ENCODE data around the gene NT5DC3. TPM values are rescaled to one million over a fixed set of nuclear protein-coding genes. Genes with fewer than 3 reads are reported as not detected.

The NT5DC3 gene
- total RNA-seq, 1 donor from 2014 or later, result 13.2 TPM

GRCh38 chr12:103755425-103755824 lies 85.6 kb downstream of the NT5DC3 start:
- Mint-ChIP-seq H3K27me3 (ENCODE audit: insufficient read depth) (peaks cover 2% of the 10 kb centered on the region), H3K4me3 (no peak overlapping the region), H3K36me3 (ENCODE audit: low read depth) (no peaks in the 10 kb centered on the region), H3K27ac (no peak overlapping the region), H3K4me1 (ENCODE audit: low read depth) (no peaks in the 10 kb centered on the region), H3K9me3 (no peaks in the 10 kb centered on the region)
- DNase-seq (ENCODE audit: low spot score), result no peak
- intact Hi-C loops (cut with micrococcal nuclease), result no loop called here

- Mint-ChIP-seq H3K4me1 (ENCODE audit: low read depth) (no peaks in the 10 kb centered on the region), H3K4me3 (no peak overlapping the region), H3K27me3 (ENCODE audit: insufficient read depth) (peaks cover 4% of the 10 kb centered on the region), H3K36me3 (ENCODE audit: low read depth) (no peaks in the 10 kb centered on the region), H3K9me3 (no peaks in the 10 kb centered on the region), H3K27ac (no peak overlapping the region)
- DNase-seq (ENCODE audit: low spot score), result no peak
- intact Hi-C loops (cut with micrococcal nuclease), result no loop called here
Observed at GRCh38 chr12:103751600-103751999, 89.4 kb downstream of the NT5DC3 start.

DNA sequence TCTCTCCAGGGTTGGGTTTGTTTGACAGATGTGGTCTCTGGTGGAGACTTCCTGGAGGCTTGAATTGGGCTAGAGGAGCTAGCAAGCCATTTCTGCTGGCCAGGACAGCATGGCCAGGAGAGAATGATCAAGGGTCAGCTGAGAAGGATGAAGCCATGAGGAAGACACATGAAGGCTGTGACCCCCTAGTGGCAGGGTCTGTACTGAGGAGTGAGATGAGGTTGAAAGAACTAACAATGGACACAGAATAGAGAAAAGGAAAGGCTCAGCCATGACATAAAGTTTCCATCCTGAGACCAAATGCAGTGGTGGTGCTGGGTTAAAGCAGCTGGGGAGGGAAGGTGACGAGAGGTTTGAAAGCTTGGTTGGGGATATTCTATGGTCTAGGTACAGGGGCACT lies 89.9 kb downstream of the NT5DC3 start:
- no peak overlapping the region for H3K4me3 Mint-ChIP-seq

GRCh38 chr12:103748875-103749274 lies 92.2 kb downstream of the NT5DC3 start:
- no peaks in the 10 kb centered on the region for H3K9me3 Mint-ChIP-seq
- no peaks in the 10 kb centered on the region for H3K4me1 Mint-ChIP-seq (ENCODE audit: low read depth)
- no peak for DNase-seq (ENCODE audit: low spot score)
- no peak overlapping the region for H3K27ac Mint-ChIP-seq
- no peak overlapping the region for H3K4me3 Mint-ChIP-seq
- no peaks in the 10 kb centered on the region for H3K36me3 Mint-ChIP-seq (ENCODE audit: low read depth)
- intact Hi-C loops (cut with micrococcal nuclease), result no loop called here
- peaks cover 4% of the 10 kb centered on the region for H3K27me3 Mint-ChIP-seq (ENCODE audit: insufficient read depth)

More for the DNA sequence above, 89.9 kb downstream of the NT5DC3 start:
- Mint-ChIP-seq H3K9me3 (no peaks in the 10 kb centered on the region), H3K27me3 (ENCODE audit: insufficient read depth) (peaks cover 4% of the 10 kb centered on the region), H3K27ac (no peak overlapping the region), H3K36me3 (ENCODE audit: low read depth) (no peaks in the 10 kb centered on the region), H3K4me1 (ENCODE audit: low read depth) (no peaks in the 10 kb centered on the region)
- DNase-seq (ENCODE audit: low spot score), result no peak
- intact Hi-C loops (cut with micrococcal nuclease), result no loop called here

DNA sequence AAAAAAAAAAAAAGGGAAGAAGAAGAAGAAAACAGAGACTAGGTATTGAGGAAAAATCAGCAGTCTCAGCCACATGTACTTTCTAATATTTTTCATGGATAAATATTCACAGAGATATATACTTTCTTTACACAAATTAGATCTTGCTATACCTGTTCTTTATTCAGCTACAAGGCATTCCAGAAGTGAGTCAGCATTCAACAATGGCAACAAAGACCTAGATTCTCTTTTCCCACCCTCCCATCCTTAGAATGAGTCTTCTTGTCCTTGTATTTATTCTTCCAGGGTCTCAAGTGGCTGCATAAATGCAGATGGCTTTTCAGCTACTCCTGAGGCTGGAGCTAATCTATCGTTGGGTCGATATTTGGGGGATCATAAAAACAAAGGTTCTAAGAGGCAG lies 93.0 kb downstream of the NT5DC3 start:
- intact Hi-C loops (cut with micrococcal nuclease), result no loop called here
- no peaks in the 10 kb centered on the region for H3K36me3 Mint-ChIP-seq (ENCODE audit: low read depth)
- peaks cover 4% of the 10 kb centered on the region for H3K27me3 Mint-ChIP-seq (ENCODE audit: insufficient read depth)
- no peak overlapping the region for H3K4me3 Mint-ChIP-seq
- no peaks in the 10 kb centered on the region for H3K9me3 Mint-ChIP-seq
- DNase-seq (ENCODE audit: low spot score), result no peak
- H3K4me1 Mint-ChIP-seq (ENCODE audit: low read depth), result no peaks in the 10 kb centered on the region
- H3K27ac Mint-ChIP-seq, result no peak overlapping the region

- H3K4me1 Mint-ChIP-seq (ENCODE audit: low read depth), result no peaks in the 10 kb centered on the region
- H3K27me3 Mint-ChIP-seq (ENCODE audit: insufficient read depth), result peaks cover 2% of the 10 kb centered on the region
- no peak overlapping the region for H3K4me3 Mint-ChIP-seq
- no peaks in the 10 kb centered on the region for H3K36me3 Mint-ChIP-seq (ENCODE audit: low read depth)
- DNase-seq (ENCODE audit: low spot score), result no peak
- no peaks in the 10 kb centered on the region for H3K9me3 Mint-ChIP-seq
- no peak overlapping the region for H3K27ac Mint-ChIP-seq
- intact Hi-C loops (cut with micrococcal nuclease), result no loop called here
Observed at GRCh38 chr12:103745962-103746361, 95.1 kb downstream of the NT5DC3 start.

DNA sequence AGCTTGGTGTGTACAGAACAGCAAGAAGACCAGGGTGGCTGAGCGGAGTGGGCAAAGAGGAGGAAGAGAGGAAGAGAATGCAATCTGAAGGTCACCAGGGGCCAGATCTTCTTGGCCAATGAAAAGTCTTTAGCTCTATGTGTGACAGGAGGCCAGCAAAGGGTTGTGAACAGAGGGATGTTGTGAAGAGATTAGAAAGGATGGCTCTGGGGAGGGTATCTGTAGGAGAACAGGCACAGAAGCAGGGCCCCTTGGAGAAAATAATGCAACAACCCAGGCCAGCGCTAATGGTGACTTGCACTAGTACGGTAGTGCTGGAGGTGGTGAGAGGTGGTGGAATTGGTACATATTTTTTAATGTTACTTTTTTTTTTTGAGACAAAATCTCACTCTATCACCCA lies 97.2 kb downstream of the NT5DC3 start:
- intact Hi-C loops (cut with micrococcal nuclease), result no loop called here
- Mint-ChIP-seq H3K27ac (no peak overlapping the region), H3K27me3 (ENCODE audit: insufficient read depth) (peaks cover 2% of the 10 kb centered on the region), H3K36me3 (ENCODE audit: low read depth) (no peaks in the 10 kb centered on the region), H3K4me3 (no peak overlapping the region), H3K9me3 (no peaks in the 10 kb centered on the region), H3K4me1 (ENCODE audit: low read depth) (no peaks in the 10 kb centered on the region)
- DNase-seq (ENCODE audit: low spot score), result no peak

DNA sequence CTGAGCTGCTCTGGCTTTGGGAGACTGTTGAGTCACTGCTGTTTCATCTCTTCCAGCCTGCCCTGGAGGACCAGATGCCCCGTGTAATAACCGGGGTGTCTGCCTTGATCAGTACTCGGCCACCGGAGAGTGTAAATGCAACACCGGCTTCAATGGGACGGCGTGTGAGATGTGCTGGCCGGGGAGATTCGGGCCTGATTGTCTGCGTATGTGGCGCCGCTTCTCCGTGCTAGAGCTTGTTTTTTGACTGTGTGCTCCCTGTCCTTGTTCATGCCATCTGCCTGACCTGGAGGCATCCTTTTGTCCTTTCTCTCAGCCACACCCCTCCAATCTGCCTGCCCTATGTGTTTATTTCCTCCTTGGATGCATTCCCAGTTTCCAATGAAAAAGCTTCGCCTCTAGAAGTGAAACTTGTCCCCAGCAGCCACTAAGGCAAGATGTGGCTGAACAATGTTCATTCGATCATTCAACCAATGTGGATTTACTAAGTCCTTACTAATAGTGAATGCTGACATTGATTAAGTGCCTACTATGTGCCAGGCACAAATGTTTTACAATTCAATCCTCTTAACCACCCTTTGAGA lies 98.6 kb downstream of the NT5DC3 start:
- no peaks in the 10 kb centered on the region for H3K4me1 Mint-ChIP-seq (ENCODE audit: low read depth)
- H3K4me3 Mint-ChIP-seq, result no peak overlapping the region
- H3K27ac Mint-ChIP-seq, result no peak overlapping the region
- peaks cover 2% of the 10 kb centered on the region for H3K27me3 Mint-ChIP-seq (ENCODE audit: insufficient read depth)
- DNase-seq (ENCODE audit: low spot score), result no peak
- H3K9me3 Mint-ChIP-seq, result no peaks in the 10 kb centered on the region
- no peaks in the 10 kb centered on the region for H3K36me3 Mint-ChIP-seq (ENCODE audit: low read depth)
- intact Hi-C loops (cut with micrococcal nuclease), result no loop called here

DNA sequence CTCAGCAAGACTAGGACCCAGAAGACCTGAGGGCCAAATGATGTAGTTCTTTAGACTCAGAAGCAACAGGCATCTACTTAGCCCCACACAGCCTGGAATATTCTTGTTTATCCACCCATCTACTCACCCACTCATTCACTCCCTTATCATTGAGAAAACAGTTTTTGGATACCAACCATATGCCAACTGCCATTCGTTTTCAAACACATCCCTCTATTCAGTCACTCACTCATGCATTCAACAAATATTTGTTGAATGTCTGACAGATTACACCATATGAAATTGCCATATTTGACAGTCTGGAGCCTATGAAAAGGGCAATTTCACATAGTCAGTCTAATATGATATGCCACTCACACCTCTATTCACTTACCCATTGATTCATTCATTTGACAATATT lies 103.2 kb downstream of the NT5DC3 start:
- DNase-seq (ENCODE audit: low spot score), result no peak
- Mint-ChIP-seq H3K4me1 (ENCODE audit: low read depth) (no peaks in the 10 kb centered on the region), H3K9me3 (no peaks in the 10 kb centered on the region), H3K36me3 (ENCODE audit: low read depth) (no peaks in the 10 kb centered on the region), H3K4me3 (no peak overlapping the region), H3K27me3 (ENCODE audit: insufficient read depth) (peaks cover 4% of the 10 kb centered on the region), H3K27ac (no peak overlapping the region)
- intact Hi-C loops (cut with micrococcal nuclease), result no loop called here

- no peak for DNase-seq (ENCODE audit: low spot score)
- Mint-ChIP-seq H3K27me3 (ENCODE audit: insufficient read depth) (peaks cover 4% of the 10 kb centered on the region), H3K27ac (no peak overlapping the region), H3K4me1 (ENCODE audit: low read depth) (no peaks in the 10 kb centered on the region), H3K9me3 (no peaks in the 10 kb centered on the region), H3K36me3 (ENCODE audit: low read depth) (no peaks in the 10 kb centered on the region), H3K4me3 (no peak overlapping the region)
- intact Hi-C loops (cut with micrococcal nuclease), result no loop called here
Observed at GRCh38 chr12:103736572-103736971, 104.5 kb downstream of the NT5DC3 start.

- H3K27me3 Mint-ChIP-seq (ENCODE audit: insufficient read depth), result peaks cover 4% of the 10 kb centered on the region
- H3K4me1 Mint-ChIP-seq (ENCODE audit: low read depth), result no peaks in the 10 kb centered on the region
- intact Hi-C loops (cut with micrococcal nuclease), result no loop called here
- H3K4me3 Mint-ChIP-seq, result no peak overlapping the region
- no peaks in the 10 kb centered on the region for H3K9me3 Mint-ChIP-seq
- no peak overlapping the region for H3K27ac Mint-ChIP-seq
- no peaks in the 10 kb centered on the region for H3K36me3 Mint-ChIP-seq (ENCODE audit: low read depth)
- no peak for DNase-seq (ENCODE audit: low spot score)
Observed at GRCh38 chr12:103735291-103735690, 105.7 kb downstream of the NT5DC3 start.

DNA sequence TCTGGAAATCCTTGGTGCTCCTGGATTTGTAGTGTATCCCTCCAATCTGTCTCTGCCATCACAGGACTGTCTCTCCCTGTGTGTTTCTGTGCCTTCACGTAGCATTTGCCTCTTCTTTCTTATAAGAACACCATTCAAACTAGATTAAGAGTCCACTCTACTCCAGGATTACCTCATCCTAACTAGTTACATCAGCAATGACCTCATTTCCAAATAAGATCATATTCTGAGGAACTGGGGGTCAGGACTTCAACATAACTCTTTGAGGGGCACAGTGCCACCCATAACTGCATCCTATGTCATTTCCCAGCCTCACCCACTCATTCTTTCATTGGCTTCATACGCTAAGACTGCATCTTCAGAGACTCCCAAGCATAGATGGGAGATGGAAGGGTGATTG lies 106.2 kb downstream of the NT5DC3 start:
- Mint-ChIP-seq H3K9me3 (no peaks in the 10 kb centered on the region), H3K36me3 (ENCODE audit: low read depth) (no peaks in the 10 kb centered on the region), H3K27ac (no peak overlapping the region), H3K4me1 (ENCODE audit: low read depth) (no peaks in the 10 kb centered on the region), H3K27me3 (ENCODE audit: insufficient read depth) (peaks cover 4% of the 10 kb centered on the region), H3K4me3 (no peak overlapping the region)
- intact Hi-C loops (cut with micrococcal nuclease), result no loop called here
- DNase-seq (ENCODE audit: low spot score), result no peak

- Mint-ChIP-seq H3K9me3 (no peaks in the 10 kb centered on the region), H3K4me1 (ENCODE audit: low read depth) (no peaks in the 10 kb centered on the region), H3K27ac (no peak overlapping the region), H3K27me3 (ENCODE audit: insufficient read depth) (peaks cover 4% of the 10 kb centered on the region), H3K4me3 (no peak overlapping the region), H3K36me3 (ENCODE audit: low read depth) (no peaks in the 10 kb centered on the region)
- no peak for DNase-seq (ENCODE audit: low spot score)
- intact Hi-C loops (cut with micrococcal nuclease), result no loop called here
Observed at GRCh38 chr12:103731539-103731938, 109.5 kb downstream of the NT5DC3 start.

DNA sequence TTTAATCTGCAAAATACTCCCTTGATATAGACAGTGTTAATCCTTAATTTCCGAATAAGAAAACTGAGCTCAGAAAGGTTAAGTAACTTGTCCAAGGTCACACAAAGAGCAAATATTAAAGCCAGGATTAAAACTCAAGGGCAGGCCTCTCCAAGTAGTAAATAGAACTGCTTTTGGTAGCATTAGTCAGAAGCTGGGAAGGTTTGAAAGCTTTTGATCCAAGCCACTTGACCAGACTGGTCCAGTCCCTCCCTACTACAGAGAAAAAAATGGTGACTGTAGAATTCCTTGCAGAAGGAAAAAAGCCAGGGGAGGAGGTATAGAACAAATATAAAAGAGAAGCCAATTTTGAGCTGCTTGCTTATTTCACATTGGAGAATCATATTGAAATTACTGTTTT lies 111.5 kb downstream of the NT5DC3 start:
- Mint-ChIP-seq H3K27me3 (ENCODE audit: insufficient read depth) (peaks cover 3% of the 10 kb centered on the region), H3K9me3 (no peaks in the 10 kb centered on the region), H3K36me3 (ENCODE audit: low read depth) (no peaks in the 10 kb centered on the region), H3K4me1 (ENCODE audit: low read depth) (no peaks in the 10 kb centered on the region), H3K27ac (no peak overlapping the region), H3K4me3 (no peak overlapping the region)
- intact Hi-C loops (cut with micrococcal nuclease), result no loop called here
- no peak for DNase-seq (ENCODE audit: low spot score)

Data from activated T-helper 1 cell treated with anti-CD3 and anti-CD28 coated beads, Interleukin-12 subunit alpha, Interleukin-12 subunit beta, Interleukin-2, Interleukin-4 antibody, amounts not matched to agents 30 ng/mL and 10 ng/mL and 1 ng/mL, durations not matched to agents 14 hours and 24 hours and 36 hours (primary cell).